GM20431 (cell line): ENCODE results near the gene SYT12.

ENCODE experiments used
- in situ Hi-C: fragments of 300-500 bp; cut with MseI, MboI; formaldehyde crosslinking; loops from one replicate; pipeline ENCODE4 v1.15.0; 2020; ENCODE audit warnings: low sequenced_read_pairs; ENCODE audit not compliant: unreplicated experiment

The SYT12 gene

DNA sequence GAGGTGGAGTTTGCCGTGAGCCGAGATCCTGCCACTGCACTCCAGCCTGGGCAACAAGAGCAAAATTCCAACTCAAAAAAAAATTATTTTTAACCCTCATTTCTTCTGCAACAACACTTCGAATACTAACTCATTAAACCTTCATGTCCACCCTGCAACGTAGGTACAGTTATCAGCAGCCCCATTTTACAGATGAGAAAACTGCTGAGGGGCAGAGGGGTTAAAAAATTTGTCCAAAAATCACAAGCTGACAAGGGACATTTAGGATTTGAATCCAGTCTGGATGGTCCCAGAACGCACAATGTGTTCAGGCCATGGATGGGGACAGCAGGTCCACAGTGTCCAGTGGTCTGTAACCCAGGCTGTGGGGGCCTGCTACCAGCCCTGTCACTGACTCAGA is 62.7 kb downstream of the SYT12 start:
- in situ Hi-C loops, result no loop called here

DNA sequence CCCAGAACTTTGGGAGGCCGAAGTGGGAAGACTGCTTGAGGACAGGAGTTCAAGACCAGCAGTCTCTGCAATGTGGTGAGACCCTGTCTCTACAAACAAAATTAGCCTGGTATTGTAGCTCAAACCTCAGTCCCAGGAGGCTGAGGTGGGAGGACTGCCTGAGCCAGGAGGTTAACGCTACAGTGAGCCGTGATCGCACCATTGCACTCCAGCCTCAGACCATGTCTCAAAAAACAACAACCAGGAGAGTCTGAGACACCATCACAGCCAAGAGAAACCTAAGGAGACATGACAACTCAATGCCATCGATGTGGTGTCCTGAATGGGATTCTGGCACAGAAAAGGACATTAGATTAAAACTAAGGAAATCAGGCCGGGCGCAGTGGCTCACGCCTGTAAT is 67.8 kb downstream of the SYT12 start:
- in situ Hi-C loops, result no loop called here

DNA sequence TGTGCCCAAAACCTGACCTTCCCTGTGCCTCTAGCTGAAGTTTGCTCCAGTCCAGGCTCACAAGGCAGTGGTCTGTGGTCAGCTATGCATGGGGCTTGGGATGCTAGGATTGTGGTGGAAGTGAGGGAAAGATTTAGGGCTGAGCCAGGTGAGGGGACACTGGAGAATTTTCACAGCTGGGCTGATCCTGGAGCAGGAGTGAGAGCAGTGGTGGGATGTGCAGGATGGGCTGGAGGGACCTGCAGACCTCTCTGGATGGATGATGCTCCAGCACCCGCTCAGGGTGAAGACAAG is 72.2 kb downstream of the SYT12 start:
- in situ Hi-C loops, result no loop called here

DNA sequence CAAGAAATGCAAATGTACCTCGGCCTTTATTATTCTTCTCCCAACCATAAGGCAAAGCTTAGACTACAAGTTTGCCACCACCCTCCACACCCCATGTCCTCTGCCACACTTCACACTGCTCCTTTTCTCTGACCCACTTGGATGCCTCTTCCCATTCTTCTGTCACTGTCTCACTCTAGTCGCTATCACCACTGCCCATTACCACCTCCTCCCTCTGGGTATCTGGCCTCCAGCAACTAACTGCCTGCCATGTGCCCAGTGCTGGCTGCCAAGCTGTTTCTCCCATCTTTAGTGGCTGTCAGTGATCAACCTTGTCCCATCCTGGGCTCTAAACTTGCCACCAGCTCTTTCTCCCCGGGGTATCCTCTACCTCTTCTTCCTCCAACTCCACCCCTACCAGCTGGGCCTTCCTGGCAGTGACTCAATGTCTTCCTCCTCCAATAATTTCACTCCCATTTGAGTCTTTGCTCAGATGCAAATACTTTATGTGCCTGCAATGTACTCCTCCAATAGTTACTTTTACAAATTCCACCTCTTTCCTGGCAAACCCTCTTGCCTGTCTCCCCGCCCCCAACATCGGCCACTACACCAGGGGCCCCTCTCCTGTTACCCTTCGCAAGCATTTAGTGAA is 76.0 kb downstream of the SYT12 start:
- in situ Hi-C loops, result no loop called here

- in situ Hi-C loops, result no loop called here
These were observed 76.9 kb downstream of the SYT12 start for GRCh38 chr11:67099831-67100324.
